ENCODE measurements around the gene NOSIP. TPM values are rescaled to one million over a fixed set of nuclear protein-coding genes. Genes with fewer than 3 reads are reported as not detected.

Gene NOSIP
- total and polyA plus RNA-seq, 10 of the 15 experiments (the other 5 are each of a cell fraction or from before 2014, with no cell fraction given) = 7.2 to 85.5 (median 48.4) TPM

- H3K4me3 ChIP-seq = no peak overlapping the region
- H2AFZ ChIP-seq (ENCODE audit: control insufficient read depth, low read depth, low read length) = no peak overlapping the region
- H3K9me3 ChIP-seq (replicated peaks; ENCODE audit: control insufficient read depth, insufficient read depth, low read length) = no peaks in the 10 kb centered on the region
- no peaks in the 10 kb centered on the region; the same call in 1 of the 2 replicates for H3K79me2 ChIP-seq (ENCODE audit: control insufficient read depth, insufficient read depth, low read length)
- FAIRE-seq (no peak), ATAC-seq (no peak), DNase-seq (ENCODE audit: low read depth, low spot score) (no peak)
- no peak overlapping the region for H3K9ac ChIP-seq (ENCODE audit: control insufficient read depth, insufficient read depth, low read length)
- H3K27me3 ChIP-seq (replicated peaks in 1 of 2; ENCODE audit: control insufficient read depth in 2 of 2, insufficient read depth in 2 of 2, low read length in 1 of 2) = no peaks in the 10 kb centered on the region
- 92% methylated on average over 3 of the region's 3 CpGs for WGBS (ENCODE audit: insufficient coverage, insufficient replicate concordance, low lambda C conversion rate, missing lambda C conversion rate)
- TF ChIP-seq CHD4 (IDR thresholded peaks at IDR 0.05) = no peak
- no peak for TF ChIP-seq USF2 (IDR thresholded peaks at IDR 0.05; ENCODE audit: borderline replicate concordance, low read depth, low read length)
- no peak for TF ChIP-seq SMAD1 (IDR thresholded peaks at IDR 0.05; ENCODE audit: low read depth, partially characterized antibody)
- no peak for TF ChIP-seq POU2F2 (IDR thresholded peaks at IDR 0.05; ENCODE audit: borderline replicate concordance, low read depth, low read length)
- TF ChIP-seq ELK1 (IDR thresholded peaks at IDR 0.05; ENCODE audit: low read depth, low read length) = no peak
- no peak for TF ChIP-seq ATF3 (IDR thresholded peaks at IDR 0.05; ENCODE audit: borderline replicate concordance, extremely low read depth, low read depth, low read length)
- no peak for TF ChIP-seq ZNF207 (IDR thresholded peaks at IDR 0.05; ENCODE audit: borderline replicate concordance)
- no peak for TF ChIP-seq NFYA (IDR thresholded peaks at IDR 0.05; ENCODE audit: borderline replicate concordance, low read depth, low read length)
- no peak for TF ChIP-seq MXI1 (IDR thresholded peaks at IDR 0.05; ENCODE audit: low read depth, low read length)
- TF ChIP-seq CHD2 (IDR thresholded peaks at IDR 0.05; ENCODE audit: borderline replicate concordance, low read depth, low read length) = no peak
- no peak for TF ChIP-seq CREB1 (IDR thresholded peaks at IDR 0.05; ENCODE audit: low read depth)
- no peak for TF ChIP-seq EGR1 (IDR thresholded peaks at IDR 0.05; ENCODE audit: borderline replicate concordance in 1 of 2, low read depth in 2 of 2, low read length in 2 of 2)
- in situ Hi-C loops (cut with MboI) = no loop called here
- H3K4me1 ChIP-seq (ENCODE audit: control insufficient read depth, insufficient read depth, low read length) = no peaks in the 10 kb centered on the region
- intact Hi-C loops (cut with micrococcal nuclease; ENCODE audit: unreplicated experiment) = no loop called here
- no peak overlapping the region for H3K4me2 ChIP-seq (ENCODE audit: control insufficient read depth, insufficient read depth)
- no TSS peak for BruUV-seq (replicated peaks)
- peaks cover 12 to 26% of the 10 kb centered on the region in 2 experiments for H3K36me3 ChIP-seq (ENCODE audit: control insufficient read depth in 2 of 2, insufficient read depth in 2 of 2, low read length in 1 of 2)
- ChIA-PET RAD21 (ENCODE audit: unreplicated experiment) (interaction anchor here (0.6 to 1.5 kb wide), 2 partner anchors 11 to 188 kb away, joined by 4 to 6 read pairs; no protein-coding TSS in a partner anchor), SMC1A (ENCODE audit: uncharacterized antibody, unreplicated experiment) (interaction anchor here (0.9 kb wide), 1 partner anchor 13 kb away, joined by 3 read pairs; no protein-coding TSS in a partner anchor), POLR2A (interaction anchor here (0.7 to 0.9 kb wide), 2 partner anchors 21 to 62 kb away, joined by 3 to 7 read pairs; partner anchors contain the start of gene NOSIP), CTCF (interaction anchor here (1.0 to 3.0 kb wide), 4 partner anchors 11 to 257 kb away, joined by 3 to 24 read pairs (median 6); no protein-coding TSS in a partner anchor)
- no peak overlapping the region for H3K27ac ChIP-seq (ENCODE audit: control insufficient read depth, insufficient read depth)
- no peaks in the 10 kb centered on the region for H4K20me1 ChIP-seq (ENCODE audit: control insufficient read depth, insufficient read depth)
Observed at GRCh38 chr19:49559443-49559842, 20.9 kb downstream of the NOSIP start.

Data from GM12878 (cell line).